H9 (cell line): ENCODE results near the gene EDAR. TPM values are rescaled to one million over a fixed set of nuclear protein-coding genes. Genes with fewer than 3 reads are reported as not detected.

Source experiments
- DNase-seq: peaks from one replicate; pipeline ENCODE4 v3.0.0-alpha.2; 2017
- H2AFZ ChIP-seq: one replicate; pipeline ENCODE4 v1.6.1; 2013; ENCODE audit warnings: mild to moderate bottlenecking, low read length, control low read depth, moderate library complexity
- H2AK5ac ChIP-seq: 2 replicates; pipeline ENCODE4 v1.6.1; 2013; ENCODE audit warnings: low read length, control low read depth, mixed read lengths; ENCODE audit not compliant: insufficient read length
- H2BK120ac ChIP-seq: one replicate; pipeline ENCODE4 v1.6.1; 2013; ENCODE audit warnings: low read depth, mild to moderate bottlenecking, low read length, control low read depth, inconsistent platforms; ENCODE audit not compliant: poor library complexity, severe bottlenecking
- H2BK12ac ChIP-seq: 2 replicates; pipeline ENCODE4 v1.6.1; 2013; ENCODE audit warnings: low read length, control low read depth, mixed read lengths, low read depth; ENCODE audit not compliant: insufficient read length
- H2BK15ac ChIP-seq: 2 replicates; pipeline ENCODE4 v1.6.1; 2013; ENCODE audit warnings: low read depth, low read length, control low read depth
- H2BK20ac ChIP-seq: one replicate; pipeline ENCODE4 v1.6.1; 2013; ENCODE audit warnings: low read depth, mild to moderate bottlenecking, low read length, control low read depth, inconsistent platforms; ENCODE audit not compliant: poor library complexity, severe bottlenecking
- H2BK5ac ChIP-seq: 2 replicates; pipeline ENCODE4 v1.6.1; 2013; ENCODE audit warnings: low read length, control low read depth, mixed read lengths; ENCODE audit not compliant: insufficient read length
- H3K14ac ChIP-seq: 2 replicates; pipeline ENCODE4 v1.6.1; 2013; ENCODE audit warnings: low read length, control low read depth; ENCODE audit not compliant: insufficient read depth
- H3K18ac ChIP-seq: 2 replicates; pipeline ENCODE4 v1.6.1; 2013; ENCODE audit warnings: low read depth, mild to moderate bottlenecking, mixed read lengths, low read length, control low read depth; ENCODE audit not compliant: insufficient read length
- H3K23ac ChIP-seq: 2 replicates; pipeline ENCODE4 v1.6.1; 2013; ENCODE audit warnings: low read length, control low read depth, mixed read lengths, low read depth; ENCODE audit not compliant: insufficient read length
- H3K23me2 ChIP-seq: 2 replicates; pipeline ENCODE4 v1.6.1; 2013; ENCODE audit warnings: low read depth, mild to moderate bottlenecking, mixed read lengths, low read length, control low read depth; ENCODE audit not compliant: insufficient read length, poor library complexity, severe bottlenecking
- H3K27ac ChIP-seq: 2 replicates; pipeline ENCODE4 v1.5.1; 2013; ENCODE audit warnings: low read length, control low read depth, mixed read lengths, low read depth; ENCODE audit not compliant: insufficient read length
- H3K27me3 ChIP-seq: 2 replicates; pipeline ENCODE4 v1.6.1; 2013; ENCODE audit warnings: low read length, control low read depth, inconsistent platforms; ENCODE audit not compliant: insufficient read depth
- H3K4ac ChIP-seq: 2 replicates; pipeline ENCODE4 v1.6.1; 2013; ENCODE audit warnings: low read depth, mild to moderate bottlenecking, control low read depth, inconsistent platforms, low read length, moderate library complexity
- H3K4me1 ChIP-seq: 2 replicates; pipeline ENCODE4 v1.6.1; 2013; ENCODE audit warnings: low read length, control low read depth, inconsistent platforms; ENCODE audit not compliant: insufficient read depth
- H3K4me2 ChIP-seq: 2 replicates; pipeline ENCODE4 v1.6.1; 2013; ENCODE audit warnings: low read length, control low read depth, mixed read lengths; ENCODE audit not compliant: insufficient read length, insufficient read depth
- H3K56ac ChIP-seq: 2 replicates; pipeline ENCODE4 v1.6.1; 2013; ENCODE audit warnings: low read depth, mild to moderate bottlenecking, mixed read lengths, low read length, control low read depth; ENCODE audit not compliant: insufficient read length
- H3K79me1 ChIP-seq: 2 replicates; pipeline ENCODE4 v1.6.1; 2013; ENCODE audit warnings: low read depth, mild to moderate bottlenecking, moderate library complexity, low read length, control low read depth, inconsistent platforms; ENCODE audit not compliant: insufficient read depth, poor library complexity, severe bottlenecking
- H3K79me2 ChIP-seq: 2 replicates; pipeline ENCODE4 v1.6.1; 2013; ENCODE audit warnings: low read length, control low read depth, inconsistent platforms; ENCODE audit not compliant: insufficient read depth
- H3K9ac ChIP-seq: 2 replicates; pipeline ENCODE4 v1.6.1; 2013; ENCODE audit warnings: low read length, control low read depth, mixed read lengths; ENCODE audit not compliant: insufficient read length; ENCODE audit errors: extremely low read depth
- H3K9me3 ChIP-seq: one replicate; pipeline ENCODE4 v1.6.1; 2013; ENCODE audit warnings: low read depth, low read length, inconsistent platforms; ENCODE audit not compliant: control insufficient read depth
- H3T11ph ChIP-seq: one replicate; pipeline ENCODE4 v1.6.1; 2013; ENCODE audit warnings: mild to moderate bottlenecking, low read length, control low read depth, inconsistent platforms
- H4K20me1 ChIP-seq: one replicate; pipeline ENCODE4 v1.6.1; 2013; ENCODE audit not compliant: control insufficient read depth, insufficient read length, insufficient read depth
- H4K5ac ChIP-seq: 2 replicates; pipeline ENCODE4 v1.6.1; 2013; ENCODE audit warnings: low read depth, mild to moderate bottlenecking, mixed read lengths, low read length, control low read depth; ENCODE audit not compliant: insufficient read length
- H4K8ac ChIP-seq: replicated peaks from 2 replicates; pipeline ENCODE4 v1.6.1; 2013; ENCODE audit warnings: low read length, control low read depth, mixed read lengths, low read depth; ENCODE audit not compliant: insufficient read length
- H4K91ac ChIP-seq: 2 replicates; pipeline ENCODE4 v1.6.1; 2013; ENCODE audit warnings: low read depth, mild to moderate bottlenecking, moderate library complexity, mixed read lengths, low read length, control low read depth; ENCODE audit not compliant: insufficient read length
- H3K27ac Mint-ChIP-seq, 3 experiments: 2 replicates in 2 of 3; 3 replicates in 1 of 3; pipeline ENCODE4 v1.8.0; 2020 to 2021; ENCODE audit warnings: mixed read lengths in 3 of 3, mild to moderate bottlenecking in 1 of 3, moderate library complexity in 1 of 3
- H3K27me3 Mint-ChIP-seq: 2 replicates; pipeline ENCODE4 v1.8.0; 2021; ENCODE audit warnings: low read depth, mild to moderate bottlenecking, moderate library complexity, mixed read lengths
- H3K36me3 Mint-ChIP-seq, 3 experiments: 2 replicates in 2 of 3; 3 replicates in 1 of 3; pipeline ENCODE4 v1.8.0; 2020 to 2021; ENCODE audit warnings: low read depth in 3 of 3, mixed read lengths in 3 of 3; ENCODE audit not compliant: insufficient read depth in 1 of 3
- H3K4me1 Mint-ChIP-seq, 2 experiments: 2 replicates each; pipeline ENCODE4 v1.8.0; 2020; ENCODE audit warnings: mixed read lengths in 2 of 2
- H3K4me3 Mint-ChIP-seq, 2 experiments: 2 replicates in 1 of 2; 3 replicates in 1 of 2; pipeline ENCODE4 v1.8.0; 2020 to 2021; ENCODE audit warnings: mild to moderate bottlenecking in 2 of 2, mixed read lengths in 2 of 2, moderate library complexity in 1 of 2
- H3K9me3 Mint-ChIP-seq, 2 experiments: 2 replicates in 1 of 2; 3 replicates in 1 of 2; pipeline ENCODE4 v1.8.0; 2020; ENCODE audit warnings: mild to moderate bottlenecking in 2 of 2, mixed read lengths in 2 of 2, moderate library complexity in 1 of 2
- CTCF ChIP-seq: fragments of 200-600 bp; sonication (generic); conservative IDR thresholded peaks from 3 replicates; pipeline ENCODE4 v1.8.0; 2021; ENCODE audit warnings: antibody characterized with exemption, mild to moderate bottlenecking
- WGBS: extraction: QIAGEN DNeasy Blood & Tissue Kit; methylation state at CpG from one replicate; pipeline ENCODE4 v1.1.7; 2013; ENCODE audit warnings: missing lambda C conversion rate, low lambda C conversion rate, mixed read lengths; ENCODE audit not compliant: insufficient read length; ENCODE audit errors: extremely low coverage; 5-methylcytosine and 5-hydroxymethylcytosine counted together
- total RNA-seq: library from RNA; stranded (reverse); gene quantifications from 2 replicates; pipeline ENCODE4 v1.2.1, GENCODE V29; 2021

Gene EDAR
- total RNA-seq, 1 experiment from 2014 or later = not detected

DNA sequence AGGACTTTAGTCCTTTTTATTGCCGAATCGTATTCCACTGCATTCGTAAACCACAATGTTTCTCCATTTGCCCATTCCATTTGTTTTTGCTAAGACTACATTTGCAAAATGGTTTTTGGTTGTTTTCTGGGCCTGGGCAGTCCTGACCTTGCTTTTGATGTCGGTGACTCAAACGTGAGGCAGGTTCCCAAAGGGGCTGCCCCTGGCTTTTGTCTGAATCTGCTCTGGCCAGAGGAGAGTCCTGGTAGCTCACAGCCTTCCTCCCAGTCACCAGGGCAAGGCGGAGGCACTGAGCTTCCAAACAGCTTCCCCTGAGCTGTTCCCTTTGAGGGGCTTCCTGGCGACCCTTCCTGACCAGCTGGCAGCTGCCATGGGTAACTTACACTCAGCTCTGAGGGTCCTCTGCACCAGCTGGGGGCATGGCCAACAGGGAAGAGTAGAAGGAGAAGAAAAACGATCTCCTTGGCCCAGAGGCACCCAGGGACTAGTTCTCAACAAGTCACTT lies 47.8 kb downstream of the EDAR start:
- Mint-ChIP-seq H3K27ac (no peak overlapping the region), H3K4me3 (no peak overlapping the region), H3K4me1 (peaks cover 4 to 5% of the 10 kb centered on the region in 2 experiments), H3K9me3 (peaks cover 5 to 7% of the 10 kb centered on the region in 2 experiments), H3K27me3 (peaks cover 2% of the 10 kb centered on the region; the same call in 1 of the 2 replicates), H3K36me3 (peaks cover 0 to 1% (median under 1%) of the 10 kb centered on the region in 3 experiments; a peak in 2 of 7 replicates)
- Histone ChIP-seq H2AFZ (no peak overlapping the region), H3K27me3 (no peaks in the 10 kb centered on the region), H3K56ac (no peak overlapping the region), H2BK20ac (no peak overlapping the region), H4K20me1 (no peaks in the 10 kb centered on the region), H4K8ac (no peak overlapping the region), H3K4me2 (no peak overlapping the region), H3K23me2 (no peaks in the 10 kb centered on the region), H3K9me3 (no peaks in the 10 kb centered on the region), H3T11ph (no peak overlapping the region), H3K79me1 (no peaks in the 10 kb centered on the region), H4K5ac (no peak overlapping the region), H2BK120ac (no peak overlapping the region), H2AK5ac (no peak overlapping the region), H3K9ac (no peak overlapping the region), H3K18ac (no peak overlapping the region), H3K27ac (no peak overlapping the region), H3K79me2 (no peaks in the 10 kb centered on the region), H3K14ac (no peak overlapping the region), H2BK15ac (no peak overlapping the region), H2BK5ac (no peak overlapping the region), H3K23ac (no peak overlapping the region), H3K4me1 (no peaks in the 10 kb centered on the region), H2BK12ac (no peak overlapping the region), H3K4ac (no peak overlapping the region), H4K91ac (no peak overlapping the region)
- TF ChIP-seq CTCF = no peak
- no peak for DNase-seq
- no CpG with 5 or more reads among the region's 8 CpGs for WGBS
